K562 (cell line): ENCODE results near the gene RBM20. TPM values are rescaled to one million over a fixed set of nuclear protein-coding genes. Genes with fewer than 3 reads are reported as not detected.

Experiments
- ATAC-seq: fragments of 200-7000 bp; cut with Tn5 transposase; 3 replicates; pipeline ENCODE4 v1.9.1; 2020; ENCODE audit warnings: moderate library complexity
- BruUV-seq: library from RNA; stranded (reverse); fragments of 400-500 nt; replicated peaks from 2 replicates; lab custom pipeline; 2021; lab: Mats Ljungman, UMichigan
- CTCF ChIA-PET: fragments of 300-600 bp; formaldehyde crosslinking; extraction: SDS; loops from one replicate; lab custom pipeline; 2021; ENCODE audit warnings: low intra/inter-chr PET ratio; lab: Yijun Ruan, JAX
- POLR2A ChIA-PET: fragments of 300-600, 350-650 bp; sonication (Branson Sonifier 250); formaldehyde crosslinking; extraction: SDS; loops from one replicate; lab custom pipeline; 2021; ENCODE audit warnings: antibody characterized with exemption, inconsistent platforms; lab: Yijun Ruan, JAX
- DNase-seq, 4 experiments: peaks; one replicate each; pipeline versions ENCODE4 v3.0.0 to v3.0.0-alpha.2; 2011 to 2018; ENCODE audit warnings: low spot score in 3 of 4, mixed read lengths in 3 of 4; ENCODE audit errors: extremely low read depth in 1 of 4
- FAIRE-seq: peaks from 2 replicates; lab custom pipeline; 2011; peaks lifted over from hg19 to GRCh38; lab: Jason Lieb, UNC
- H2AFZ ChIP-seq: 2 replicates; pipeline ENCODE4 v1.6.0; 2011; ENCODE audit warnings: low read depth, low read length, control low read depth, inconsistent platforms
- H3K27ac ChIP-seq: fragments of 200-600 bp; 3 replicates; pipeline ENCODE4 v1.8.0; 2011; ENCODE audit warnings: low read depth, mild to moderate bottlenecking, control low read depth, inconsistent platforms, low read length, moderate library complexity, mixed read lengths; ENCODE audit errors: extremely low read depth
- H3K27me3 ChIP-seq, 2 experiments: fragments of 300-600 bp in 1 of 2; 2 replicates in 1 of 2; 3 replicates in 1 of 2; pipeline versions ENCODE4 v1.6.0 to v1.8.0; 2011; ENCODE audit warnings: inconsistent platforms in 2 of 2, low read length in 2 of 2, mild to moderate bottlenecking in 1 of 2, mixed read lengths in 1 of 2, moderate library complexity in 1 of 2; ENCODE audit not compliant: control insufficient read depth in 2 of 2, insufficient read depth in 2 of 2
- H3K36me3 ChIP-seq: fragments of 300-600 bp; 3 replicates; pipeline ENCODE4 v1.8.0; 2011; ENCODE audit warnings: mild to moderate bottlenecking, low read length, inconsistent platforms; ENCODE audit not compliant: control insufficient read depth, insufficient read depth
- H3K4me1 ChIP-seq, 2 experiments: fragments of 200-600 bp in 1 of 2; replicated peaks in 1 of 2; 2 replicates in 1 of 2; 3 replicates in 1 of 2; pipeline versions ENCODE4 v1.5.1 to v1.8.0; 2011; ENCODE audit warnings: inconsistent platforms in 2 of 2, low read length in 2 of 2, mild to moderate bottlenecking in 1 of 2, mixed read lengths in 1 of 2, moderate library complexity in 1 of 2; ENCODE audit not compliant: control insufficient read depth in 2 of 2, insufficient read depth in 2 of 2
- H3K4me2 ChIP-seq: 2 replicates; pipeline ENCODE4 v1.6.1; 2011; ENCODE audit warnings: low read length, control low read depth, inconsistent platforms, mixed read lengths; ENCODE audit not compliant: insufficient read depth
- H3K4me3 ChIP-seq: fragments of 200-600 bp; sonication (generic), shearing (Covaris generic); 2 replicates; pipeline ENCODE4 v1.5.1; 2016; ENCODE audit warnings: control low read depth, inconsistent platforms
- H3K79me2 ChIP-seq: fragments of 200-600 bp; 3 replicates; pipeline ENCODE4 v1.8.0; 2011; ENCODE audit warnings: low read length, inconsistent platforms; ENCODE audit not compliant: control insufficient read depth, insufficient read depth
- H3K9ac ChIP-seq, 2 experiments: 2 replicates each; pipeline versions ENCODE4 v1.6.0 to v1.6.1; 2011; ENCODE audit warnings: low read depth in 2 of 2, low read length in 2 of 2, control low read depth in 1 of 2, inconsistent platforms in 1 of 2, mild to moderate bottlenecking in 1 of 2, mixed read lengths in 1 of 2; ENCODE audit not compliant: insufficient read depth in 1 of 2
- H3K9me1 ChIP-seq: one replicate; pipeline ENCODE4 v1.6.0; 2011; ENCODE audit warnings: inconsistent platforms, mild to moderate bottlenecking, low read length, moderate library complexity; ENCODE audit not compliant: control insufficient read depth, insufficient read depth
- H3K9me3 ChIP-seq: replicated peaks from 2 replicates; pipeline ENCODE4 v1.5.1; 2011; ENCODE audit warnings: low read depth, low read length, inconsistent platforms; ENCODE audit not compliant: control insufficient read depth, insufficient read depth
- H4K20me1 ChIP-seq: replicated peaks from 2 replicates; pipeline ENCODE4 v1.6.1; 2011; ENCODE audit warnings: low read length, inconsistent platforms, mixed read lengths; ENCODE audit not compliant: control insufficient read depth, insufficient read depth
- PCBP1 ChIP-seq: fragments of 200-400 bp; formaldehyde crosslinking; IDR thresholded peaks from 2 replicates; pipeline ENCODE4 v1.6.1; 2018; ENCODE audit warnings: mild to moderate bottlenecking, low read depth, low read length; ENCODE audit not compliant: poor library complexity, severe bottlenecking
- ZKSCAN1 ChIP-seq: fragments of 150-350 bp; IDR thresholded peaks from 2 replicates; pipeline ENCODE4 v1.6.1; 2016; ENCODE audit warnings: low read depth, low read length
- WGBS: fragments of 100-300 bp; shearing (Covaris generic); methylation state at CpG from one replicate; pipeline ENCODE4 v1.1.6; 2016; ENCODE audit warnings: low coverage, mixed read lengths; ENCODE audit not compliant: insufficient coverage; ENCODE audit errors: missing lambda C conversion rate; 5-methylcytosine and 5-hydroxymethylcytosine counted together
- in situ Hi-C: fragments of 300-500 bp; cut with MboI; formaldehyde crosslinking; loops from 4 replicates; pipeline ENCODE4 v1.15.0; 2018; ENCODE audit warnings: inconsistent platforms, mixed read lengths
- intact Hi-C: fragments of 100-400 bp; cut with micrococcal nuclease; formaldehyde crosslinking; loops from 2 replicates; pipeline ENCODE4 v1.14.2; 2022
- polyA plus RNA-seq, 8 experiments: library from polyadenylated mRNA; depleted of rRNA in 4 of 8; stranded (reverse) in 5 of 8; unstranded in 3 of 8; fragments of >200 nt; fragmentation: Nextera tagmentation in 2 of 8; fragmentation: Illumina TruSeq in 1 of 8; extraction: Ambion mirVana in 2 of 8; extraction: Trizol in 1 of 8; gene quantifications; 2 replicates each; pipeline versions ENCODE4 v1.2.1 to v1.2.3, GENCODE V29; 2011 to 2014; ENCODE audit warnings: inconsistent platforms in 1 of 8, missing spikeins in 1 of 8
- total RNA-seq, 7 experiments: library from RNA; depleted of rRNA in 6 of 7; stranded (reverse); fragments of >200 nt in 6 of 7; fragmentation: Illumina TruSeq in 2 of 7; extraction: Trizol in 2 of 7; gene quantifications; 2 replicates each; pipeline versions ENCODE4 v1.2.1 to v1.2.3, GENCODE V29; 2011 to 2021; ENCODE audit warnings: low replicate concordance in 1 of 7
- TF ChIP-seq, protein P1 (sequence below): fragments of 200-400 bp; formaldehyde crosslinking; IDR thresholded peaks from 2 replicates; pipeline ENCODE4 v1.6.1; 2017; ENCODE audit warnings: mild to moderate bottlenecking, low read depth, low read length, moderate library complexity
- TF ChIP-seq, protein P2 (sequence below): sonication (generic); formaldehyde crosslinking; IDR thresholded peaks from 2 replicates; pipeline ENCODE4 v1.8.0; 2022; ENCODE audit warnings: mild to moderate bottlenecking, missing genetic modification reagents

RBM20 gene
- total and polyA plus RNA-seq, 9 of the 15 experiments (the other 6 are each of a cell fraction or from before 2014, with no cell fraction given), result 0.63 to 5.7 (median 3.2) TPM

DNA sequence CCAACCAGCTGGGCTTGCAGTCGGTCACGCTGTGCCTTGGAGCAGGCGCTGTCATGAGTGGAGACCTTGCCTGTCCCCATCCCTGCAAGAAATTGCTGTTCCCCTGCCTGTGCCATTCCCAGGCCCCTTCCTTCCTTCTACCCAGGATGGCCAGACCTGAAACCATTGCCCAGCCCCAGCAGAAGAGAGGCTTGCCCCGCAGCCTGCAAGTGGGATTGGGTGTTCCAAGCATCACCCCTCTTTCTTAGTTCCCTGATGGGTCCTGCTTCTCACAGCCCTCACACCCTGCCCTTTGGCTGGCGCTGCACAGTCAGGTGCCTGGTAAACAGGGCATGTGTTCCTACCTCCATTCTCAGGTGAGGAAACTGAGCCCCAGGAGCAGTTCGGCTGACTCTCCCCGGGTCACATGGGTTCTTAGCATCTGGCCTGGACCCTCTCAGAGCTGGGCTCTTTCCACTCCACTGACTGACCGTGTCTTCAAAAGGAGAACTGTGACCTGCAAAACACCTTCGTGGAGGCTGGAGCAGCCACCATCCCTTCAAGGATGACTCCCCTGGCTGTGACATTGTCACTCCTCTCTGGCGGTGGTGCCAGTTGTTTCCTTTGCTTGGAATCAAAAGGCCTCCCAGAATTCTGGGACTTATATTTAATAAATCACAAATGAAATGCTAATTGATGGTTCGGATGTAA is 185.7 kb downstream of the RBM20 start:
- no peaks in the 10 kb centered on the region for H3K9me1 ChIP-seq
- no peak overlapping the region for H3K9ac ChIP-seq
- no peak for ATAC-seq
- H3K4me2 ChIP-seq, result no peak overlapping the region
- no peaks in the 10 kb centered on the region for H3K79me2 ChIP-seq
- TF ChIP-seq PCBP1 (no peak), ZKSCAN1 (no peak)
- TF ChIP-seq, protein P1, sequence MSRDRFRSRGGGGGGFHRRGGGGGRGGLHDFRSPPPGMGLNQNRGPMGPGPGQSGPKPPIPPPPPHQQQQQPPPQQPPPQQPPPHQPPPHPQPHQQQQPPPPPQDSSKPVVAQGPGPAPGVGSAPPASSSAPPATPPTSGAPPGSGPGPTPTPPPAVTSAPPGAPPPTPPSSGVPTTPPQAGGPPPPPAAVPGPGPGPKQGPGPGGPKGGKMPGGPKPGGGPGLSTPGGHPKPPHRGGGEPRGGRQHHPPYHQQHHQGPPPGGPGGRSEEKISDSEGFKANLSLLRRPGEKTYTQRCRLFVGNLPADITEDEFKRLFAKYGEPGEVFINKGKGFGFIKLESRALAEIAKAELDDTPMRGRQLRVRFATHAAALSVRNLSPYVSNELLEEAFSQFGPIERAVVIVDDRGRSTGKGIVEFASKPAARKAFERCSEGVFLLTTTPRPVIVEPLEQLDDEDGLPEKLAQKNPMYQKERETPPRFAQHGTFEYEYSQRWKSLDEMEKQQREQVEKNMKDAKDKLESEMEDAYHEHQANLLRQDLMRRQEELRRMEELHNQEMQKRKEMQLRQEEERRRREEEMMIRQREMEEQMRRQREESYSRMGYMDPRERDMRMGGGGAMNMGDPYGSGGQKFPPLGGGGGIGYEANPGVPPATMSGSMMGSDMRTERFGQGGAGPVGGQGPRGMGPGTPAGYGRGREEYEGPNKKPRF, result no peak
- TF ChIP-seq, protein P2, sequence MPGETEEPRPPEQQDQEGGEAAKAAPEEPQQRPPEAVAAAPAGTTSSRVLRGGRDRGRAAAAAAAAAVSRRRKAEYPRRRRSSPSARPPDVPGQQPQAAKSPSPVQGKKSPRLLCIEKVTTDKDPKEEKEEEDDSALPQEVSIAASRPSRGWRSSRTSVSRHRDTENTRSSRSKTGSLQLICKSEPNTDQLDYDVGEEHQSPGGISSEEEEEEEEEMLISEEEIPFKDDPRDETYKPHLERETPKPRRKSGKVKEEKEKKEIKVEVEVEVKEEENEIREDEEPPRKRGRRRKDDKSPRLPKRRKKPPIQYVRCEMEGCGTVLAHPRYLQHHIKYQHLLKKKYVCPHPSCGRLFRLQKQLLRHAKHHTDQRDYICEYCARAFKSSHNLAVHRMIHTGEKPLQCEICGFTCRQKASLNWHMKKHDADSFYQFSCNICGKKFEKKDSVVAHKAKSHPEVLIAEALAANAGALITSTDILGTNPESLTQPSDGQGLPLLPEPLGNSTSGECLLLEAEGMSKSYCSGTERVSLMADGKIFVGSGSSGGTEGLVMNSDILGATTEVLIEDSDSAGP (CRISPR knock-in tag), result no peak
- peaks cover 11 to 12% of the 10 kb centered on the region in 2 experiments; a peak in 4 of 5 replicates for H3K4me1 ChIP-seq
- H4K20me1 ChIP-seq, result no peaks in the 10 kb centered on the region
- intact Hi-C loops, result no loop called here
- H2AFZ ChIP-seq, result no peak overlapping the region
- no peak overlapping the region for H3K4me3 ChIP-seq
- no peak for FAIRE-seq
- no TSS peak for BruUV-seq
- no peak overlapping the region for H3K27ac ChIP-seq
- WGBS, result 88% methylated on average over 8 of the region's 11 CpGs
- H3K36me3 ChIP-seq, result peaks cover 27% of the 10 kb centered on the region; the same call in 1 of the 3 replicates
- no peaks in the 10 kb centered on the region for H3K9me3 ChIP-seq
- no peaks in the 10 kb centered on the region for H3K27me3 ChIP-seq
- ChIA-PET CTCF (no interaction called here), POLR2A (interaction anchor here (0.5 kb wide), 1 partner anchor 132 kb away, joined by 3 read pairs; no protein-coding TSS in a partner anchor)
- in situ Hi-C loops, result no loop called here
- DNase-seq, result no peak
